GM12878 (cell line): Measurements from ENCODE around the gene ANKRD33.

ENCODE experiments used
- CHD1 ChIP-seq: IDR thresholded peaks from 2 replicates; pipeline ENCODE4 v1.6.1; 2012; ENCODE audit warnings: low read depth, low read length, improper control_type of control experiment
- EZH2 ChIP-seq: IDR thresholded peaks from 2 replicates; pipeline ENCODE4 v1.6.1; 2012; ENCODE audit warnings: low read depth, mild to moderate bottlenecking, control low read depth, inconsistent platforms, low read length, borderline replicate concordance; ENCODE audit not compliant: control insufficient read depth
- POLR2AphosphoS5 ChIP-seq: IDR thresholded peaks from 2 replicates; pipeline ENCODE4 v1.6.1; 2011; ENCODE audit warnings: mild to moderate bottlenecking, low read length, inconsistent platforms
- TF ChIP-seq, protein P1 (sequence below), 3 experiments: IDR thresholded peaks in 2 of 3; conservative IDR thresholded peaks in 1 of 3; 2 replicates each; pipeline ENCODE4 v1.5.1; 2011; ENCODE audit warnings: low read depth in 3 of 3, low read length in 3 of 3, mild to moderate bottlenecking in 3 of 3, control low read depth in 2 of 3, moderate library complexity in 2 of 3, inconsistent platforms in 1 of 3, mixed read lengths in 1 of 3; ENCODE audit not compliant: control insufficient read depth in 2 of 3, insufficient read depth in 1 of 3; ENCODE audit errors: extremely low read depth in 1 of 3

DNA sequence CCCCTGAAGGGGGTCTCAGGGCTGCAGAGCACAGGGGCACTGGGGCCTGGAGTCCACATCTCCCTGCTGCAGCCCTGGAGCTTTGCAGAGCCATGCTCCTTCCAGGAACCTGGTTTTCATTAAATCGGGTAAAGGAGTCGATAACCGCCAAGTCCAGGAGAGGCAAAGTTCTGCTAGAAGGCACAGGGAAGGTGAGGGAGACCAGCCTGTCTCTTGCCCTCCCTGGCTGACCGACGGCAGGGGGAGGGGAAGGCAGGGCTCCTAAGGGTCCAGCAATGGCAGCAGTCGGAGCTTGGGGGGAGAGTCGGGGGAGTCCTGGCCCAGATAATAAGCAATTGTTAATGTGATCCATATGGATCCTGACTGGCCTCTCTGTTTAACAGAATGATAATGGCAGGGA, 42.4 kb upstream of the ANKRD33 start:
- TF ChIP-seq EZH2 = no peak
- TF ChIP-seq POLR2AphosphoS5 = no peak
- TF ChIP-seq, protein P1, sequence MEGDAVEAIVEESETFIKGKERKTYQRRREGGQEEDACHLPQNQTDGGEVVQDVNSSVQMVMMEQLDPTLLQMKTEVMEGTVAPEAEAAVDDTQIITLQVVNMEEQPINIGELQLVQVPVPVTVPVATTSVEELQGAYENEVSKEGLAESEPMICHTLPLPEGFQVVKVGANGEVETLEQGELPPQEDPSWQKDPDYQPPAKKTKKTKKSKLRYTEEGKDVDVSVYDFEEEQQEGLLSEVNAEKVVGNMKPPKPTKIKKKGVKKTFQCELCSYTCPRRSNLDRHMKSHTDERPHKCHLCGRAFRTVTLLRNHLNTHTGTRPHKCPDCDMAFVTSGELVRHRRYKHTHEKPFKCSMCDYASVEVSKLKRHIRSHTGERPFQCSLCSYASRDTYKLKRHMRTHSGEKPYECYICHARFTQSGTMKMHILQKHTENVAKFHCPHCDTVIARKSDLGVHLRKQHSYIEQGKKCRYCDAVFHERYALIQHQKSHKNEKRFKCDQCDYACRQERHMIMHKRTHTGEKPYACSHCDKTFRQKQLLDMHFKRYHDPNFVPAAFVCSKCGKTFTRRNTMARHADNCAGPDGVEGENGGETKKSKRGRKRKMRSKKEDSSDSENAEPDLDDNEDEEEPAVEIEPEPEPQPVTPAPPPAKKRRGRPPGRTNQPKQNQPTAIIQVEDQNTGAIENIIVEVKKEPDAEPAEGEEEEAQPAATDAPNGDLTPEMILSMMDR (IDR thresholded peaks at IDR 0.05 in 2 of 3, conservative IDR thresholded peaks at IDR 0.05 in 1 of 3; ENCODE audit: control insufficient read depth in 2 of 3, extremely low read depth in 1 of 3, insufficient read depth in 1 of 3, low read depth in 3 of 3, low read length in 3 of 3) = no peak
- TF ChIP-seq CHD1 = no peak
